Fibroblast of skin of left biceps (primary cell): ENCODE results near the gene WDR3.

ENCODE experiments used
- DNase-seq, 2 experiments: peaks; one replicate each; pipeline ENCODE4 v3.0.0-alpha.2; 2013; ENCODE audit warnings: low read depth in 2 of 2

WDR3 gene

DNA sequence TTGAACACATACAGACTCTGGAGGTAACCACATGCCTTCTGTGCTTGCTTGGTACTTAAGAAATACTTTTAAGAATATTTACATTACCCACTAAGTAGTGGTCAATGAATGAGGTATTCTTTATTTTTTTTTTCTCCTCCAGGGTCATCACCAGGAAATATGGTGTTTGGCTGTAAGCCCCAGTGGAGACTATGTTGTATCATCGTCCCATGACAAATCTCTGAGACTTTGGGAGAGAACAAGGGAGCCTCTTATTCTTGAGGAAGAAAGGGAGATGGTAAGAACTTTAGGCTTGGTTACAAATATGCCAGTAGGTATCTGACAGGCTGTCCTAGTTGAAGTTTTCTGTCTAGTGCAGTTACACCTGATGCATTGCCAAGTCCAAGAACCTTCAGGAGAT, 22.8 kb downstream of the WDR3 start:
- DNase-seq, result no peak

GRCh38 chr1:117959364-117959763, 29.8 kb downstream of the WDR3 start:
- DNase-seq, result no peak

DNA sequence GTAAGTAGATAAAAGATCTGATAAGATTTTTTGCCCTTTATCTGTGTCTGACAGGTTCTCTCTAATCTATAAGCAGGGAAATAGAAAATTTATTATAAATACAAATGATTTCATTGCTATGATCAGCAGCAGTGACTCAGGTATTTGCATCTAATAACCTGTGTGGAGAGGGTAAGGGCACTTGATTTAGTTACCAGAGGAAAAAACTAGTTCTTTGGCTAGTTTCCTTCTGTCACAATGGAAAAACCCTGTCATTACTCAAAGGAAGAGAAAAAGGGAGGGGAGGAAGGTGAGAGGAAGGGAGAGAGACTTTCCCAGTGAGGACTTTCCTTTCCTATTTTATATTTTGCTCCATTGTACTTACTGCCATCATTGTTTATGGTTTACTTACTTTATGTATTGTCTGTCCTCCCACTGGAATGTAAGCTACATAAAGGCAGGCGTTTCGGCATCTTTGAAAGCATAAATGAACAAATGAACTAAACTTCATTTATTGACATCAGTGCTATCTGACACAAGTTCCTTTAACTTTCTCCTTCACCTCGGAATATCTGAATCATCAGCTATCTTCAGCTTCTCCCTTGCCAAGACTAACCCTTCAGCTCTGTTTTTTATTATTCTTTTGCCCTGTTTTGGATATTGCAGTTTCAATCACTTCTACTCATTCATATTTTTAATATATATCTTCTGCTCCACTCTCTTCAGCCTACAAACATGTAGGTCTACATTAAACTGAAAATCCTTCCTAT, 34.9 kb downstream of the WDR3 start:
- DNase-seq, result no peak

- DNase-seq, result peak; percentile 30 to 37
These were observed 37.9 kb downstream of the WDR3 start for GRCh38 chr1:117967477-117967876.

DNA sequence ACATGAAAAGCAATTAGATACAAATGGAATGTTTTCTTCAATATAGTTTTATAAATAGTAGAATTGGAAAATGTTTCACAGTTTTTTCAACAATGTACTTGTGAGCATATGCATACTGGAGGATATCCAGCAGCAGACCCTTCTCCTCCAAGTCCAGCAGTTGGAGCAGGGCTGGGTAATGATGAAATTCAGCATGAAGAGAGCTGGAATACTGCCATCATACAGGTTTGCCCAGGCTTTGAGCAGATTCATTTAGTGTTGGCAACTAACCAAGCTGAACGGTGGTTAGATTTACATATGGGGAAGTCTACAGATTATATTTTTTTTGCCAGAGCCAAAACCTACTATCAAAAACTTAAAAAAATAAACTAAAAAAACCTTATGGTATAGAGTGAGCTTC, 38.3 kb downstream of the WDR3 start:
- DNase-seq, result peak; percentile 17 to 22

DNA sequence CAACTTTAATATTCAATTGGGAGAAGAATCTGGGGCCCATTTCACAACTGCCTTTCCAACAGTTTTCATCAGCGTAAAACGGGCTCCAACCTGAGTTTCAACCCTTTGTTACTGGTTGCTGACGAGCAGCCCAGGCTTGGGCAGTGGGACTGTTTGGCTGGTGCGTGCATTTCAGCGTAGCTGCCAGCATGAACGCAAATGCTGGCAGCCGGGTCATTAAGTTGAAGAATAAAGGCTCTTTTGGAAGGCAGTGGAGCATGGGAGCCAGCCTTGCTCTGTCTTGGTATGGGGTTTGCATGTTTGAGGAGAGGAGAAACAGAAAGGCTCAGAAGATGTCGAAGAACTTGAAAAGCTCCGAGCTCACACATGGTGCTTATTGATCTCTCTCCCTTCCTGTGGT, 40.7 kb downstream of the WDR3 start:
- DNase-seq, result no peak

DNA sequence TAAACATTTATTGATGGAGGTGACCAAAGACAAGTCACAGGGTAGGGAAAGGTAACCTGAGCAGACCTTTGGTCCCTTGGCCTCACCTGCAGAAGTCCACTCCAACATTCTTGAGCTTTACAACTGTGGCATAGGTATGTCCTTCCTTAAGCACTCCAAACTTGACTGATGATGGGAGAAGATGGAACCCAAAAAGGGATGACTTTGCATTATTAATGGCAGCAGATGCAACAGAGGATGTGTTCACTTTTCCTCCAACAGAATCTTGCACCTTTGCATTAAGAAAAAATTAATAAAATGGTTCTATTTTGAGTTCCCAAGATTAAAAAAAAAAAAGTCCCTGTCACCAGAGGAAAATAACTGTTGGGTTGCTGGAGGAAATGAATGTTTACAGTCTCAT, 42.2 kb downstream of the WDR3 start:
- no peak for DNase-seq

GRCh38 chr1:117976381-117976780, 46.8 kb downstream of the WDR3 start:
- no peak for DNase-seq

DNA sequence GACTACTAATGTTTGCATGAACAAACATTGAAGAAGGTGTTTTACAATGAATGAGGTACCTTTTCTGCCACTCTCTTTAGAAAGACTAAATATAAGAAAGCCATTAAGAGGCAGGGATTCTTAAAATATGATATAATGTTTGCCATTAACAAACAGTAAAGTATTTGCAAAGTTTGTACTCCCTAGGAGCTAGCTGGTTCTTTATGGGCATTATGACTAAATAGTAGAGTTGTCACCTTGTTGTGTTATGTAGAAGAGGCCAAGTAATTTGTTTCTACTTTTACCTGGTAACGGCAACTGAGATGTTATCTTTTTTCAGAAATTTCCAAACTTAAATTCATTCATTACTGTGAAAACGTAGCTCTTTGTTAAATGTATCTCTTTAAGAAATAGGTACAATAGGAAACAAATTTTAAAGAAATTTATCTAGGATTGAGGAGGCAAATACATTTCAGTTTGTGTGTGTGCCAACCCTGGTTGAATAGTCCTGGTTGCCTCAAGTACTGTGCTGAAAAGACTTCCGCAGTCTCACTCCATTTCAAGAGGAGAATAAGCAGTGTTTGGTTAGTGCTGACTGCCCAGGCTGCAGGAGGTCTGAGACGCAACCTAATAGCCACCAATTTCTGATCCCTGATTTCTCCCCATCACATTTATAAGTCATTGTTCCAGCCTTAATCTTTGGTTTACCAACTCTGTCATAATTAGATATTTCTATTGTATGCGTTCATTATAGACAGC, 52.1 kb downstream of the WDR3 start:
- no peak for DNase-seq

DNA sequence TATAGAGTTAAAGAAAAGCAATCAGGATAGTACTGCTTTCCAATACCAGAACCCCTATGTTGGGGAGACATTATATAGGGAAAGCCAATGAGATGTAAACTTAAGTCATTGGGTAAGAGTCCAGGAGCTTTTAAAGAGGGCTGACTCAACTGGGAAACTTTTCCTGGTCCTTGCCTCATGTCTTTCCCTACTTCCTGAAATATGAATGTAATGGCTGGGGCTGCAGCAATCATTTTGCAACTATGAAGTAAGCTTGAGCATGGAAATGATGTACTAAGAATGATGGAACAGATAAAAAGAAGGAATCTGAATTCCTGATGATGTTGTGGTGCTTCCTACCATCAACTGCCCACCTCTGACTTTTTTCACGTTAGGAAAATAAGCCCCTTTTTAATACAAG, 55.7 kb downstream of the WDR3 start:
- DNase-seq, result no peak

DNA sequence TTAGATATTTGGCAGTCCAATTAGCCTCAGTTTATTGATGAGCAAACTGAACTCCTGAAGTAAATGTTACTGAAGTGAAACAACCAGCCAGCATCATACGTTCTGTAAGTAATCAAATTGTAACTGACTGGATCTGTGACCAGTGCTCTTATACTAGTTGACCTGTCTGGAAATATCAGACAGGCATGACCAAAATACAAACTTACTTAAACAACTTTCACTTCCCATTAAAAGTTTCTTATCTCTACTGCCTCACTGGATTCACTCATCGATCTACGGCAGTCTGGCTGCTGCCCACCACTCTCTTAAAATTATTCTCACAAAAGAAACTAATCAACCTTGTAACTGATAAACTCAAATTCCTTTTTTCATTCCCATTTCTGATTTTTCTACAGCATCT, 56.4 kb downstream of the WDR3 start:
- DNase-seq, result no peak

- DNase-seq, result no peak
These were observed 74.8 kb downstream of the WDR3 start for GRCh38 chr1:118004312-118004711.

DNA sequence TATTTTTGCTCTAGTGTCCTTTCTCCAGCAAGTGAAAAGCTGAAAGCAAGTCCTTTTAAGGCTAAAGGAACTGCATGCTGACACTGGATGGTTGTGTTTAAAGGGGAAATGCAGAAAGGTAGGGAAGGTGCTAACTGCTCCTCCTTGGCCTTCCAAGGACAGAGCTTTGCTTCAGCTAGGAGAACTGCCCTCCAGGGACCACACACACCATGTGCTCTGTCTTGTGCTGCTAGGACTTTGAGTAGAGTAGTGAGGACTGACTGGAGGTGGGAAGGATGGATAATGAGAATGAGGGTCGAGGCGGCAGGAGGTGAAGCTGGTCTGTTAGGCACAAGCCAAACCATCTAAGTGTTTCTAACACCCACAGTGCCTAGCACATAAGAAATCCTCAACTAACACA, 77.9 kb downstream of the WDR3 start:
- no peak for DNase-seq

DNA sequence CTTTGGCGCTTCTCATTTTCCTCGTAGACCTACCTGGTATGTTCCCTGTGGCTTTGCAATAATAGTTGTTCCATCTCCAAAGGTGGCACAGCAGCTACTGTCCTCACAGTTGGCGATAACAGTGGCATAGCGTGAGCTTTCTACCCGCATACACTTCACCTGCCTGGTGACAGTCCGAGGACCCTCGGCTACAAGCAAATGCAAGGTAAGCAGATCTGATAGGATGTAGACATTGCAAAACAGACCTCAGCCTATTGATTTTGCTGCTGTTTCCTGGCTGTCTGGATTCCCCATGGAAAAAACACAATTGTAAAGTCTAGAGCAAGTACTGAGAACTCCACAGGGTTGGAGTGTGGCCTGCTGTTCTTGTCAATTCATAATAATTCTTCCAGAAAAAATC, 78.5 kb downstream of the WDR3 start:
- DNase-seq, result no peak

GRCh38 chr1:118012515-118013124, 83.1 kb downstream of the WDR3 start:
- DNase-seq, result no peak

- DNase-seq, result no peak
These were observed 83.8 kb downstream of the WDR3 start for GRCh38 chr1:118013336-118013735.

DNA sequence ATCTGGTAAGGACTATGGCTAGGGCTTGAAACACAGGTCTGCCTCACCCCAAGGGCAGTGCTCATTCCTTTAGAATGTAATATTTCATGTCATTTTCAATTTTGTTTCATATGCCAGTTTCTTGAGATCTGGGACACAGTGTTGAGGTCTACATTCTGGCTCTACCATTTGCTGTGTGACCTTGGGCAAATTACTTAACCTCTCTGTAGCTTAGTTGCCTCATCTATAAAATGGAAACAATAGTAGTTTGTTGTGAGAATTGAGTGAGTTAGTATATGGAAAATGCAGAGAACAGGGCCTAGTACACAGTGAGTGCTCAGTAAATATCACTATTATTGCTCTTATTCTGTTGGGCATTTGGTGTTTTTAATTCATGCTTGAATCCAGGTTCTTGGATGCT, 84.4 kb downstream of the WDR3 start:
- no peak for DNase-seq
